ENCODE measurements around the gene RSF1. TPM values are rescaled to one million over a fixed set of nuclear protein-coding genes. Genes with fewer than 3 reads are reported as not detected.
"Not testable (repeated sequence)": the region's sequence is repeated elsewhere in the genome, so short reads cannot be mapped to it uniquely, and the experiment has no call there.

The RSF1 gene
- polyA plus RNA-seq, 1 donor (not counting 4 experiments of a cell fraction or from before 2014, with no cell fraction given) = 20.9 TPM

DNA sequence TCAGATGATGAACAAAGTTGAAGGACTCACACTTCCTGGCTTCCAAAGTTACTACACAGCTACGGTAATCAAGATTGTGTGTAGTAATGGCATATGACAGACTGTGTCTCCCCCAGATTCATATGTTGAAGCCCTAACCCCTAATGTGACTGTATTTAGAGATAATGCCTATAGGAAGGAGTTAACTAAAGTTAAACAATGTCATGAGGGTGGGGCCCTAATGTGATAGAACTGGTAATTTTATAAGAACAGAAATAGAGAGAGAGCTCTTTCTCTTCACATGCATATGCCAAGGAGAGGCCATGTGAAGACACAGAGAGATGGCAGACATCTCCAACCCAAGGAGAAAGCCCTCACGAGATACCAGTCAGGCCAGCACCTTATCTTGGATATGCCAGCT, 8.4 kb upstream of the RSF1 start:
- Histone ChIP-seq H3K79me2 (ENCODE audit: control insufficient read depth, insufficient read depth, low read length) (no peaks in the 10 kb centered on the region), H3K36me3 (ENCODE audit: control insufficient read depth in 2 of 2, extremely low read depth in 1 of 2, insufficient read depth in 2 of 2, low read length in 2 of 2) (no peaks in the 10 kb centered on the region), H3K4me3 (ENCODE audit: control insufficient read depth in 2 of 3, extremely low read depth in 1 of 3, insufficient read depth in 2 of 3, low read depth in 1 of 3, low read length in 3 of 3) (no peak overlapping the region), H3K27ac (ENCODE audit: control insufficient read depth, insufficient read depth, low read length) (no peak overlapping the region), H3K9ac (ENCODE audit: control insufficient read depth, extremely low read depth, insufficient read depth, low read length) (no peak overlapping the region), H3K9me3 (ENCODE audit: control insufficient read depth, low read depth, low read length) (no peaks in the 10 kb centered on the region), H3K9me1 (ENCODE audit: control insufficient read depth, extremely low read depth, insufficient read depth, low read length) (no peaks in the 10 kb centered on the region), H2AFZ (ENCODE audit: control insufficient read depth, low read length) (no peak overlapping the region), H3K4me1 (ENCODE audit: control insufficient read depth, extremely low read depth, insufficient read depth, low read length) (no peaks in the 10 kb centered on the region), H4K20me1 (ENCODE audit: control insufficient read depth, extremely low read depth, insufficient read depth, low read length) (no peaks in the 10 kb centered on the region), H3K4me2 (ENCODE audit: control insufficient read depth, extremely low read depth, insufficient read depth, low read depth, low read length) (no peak overlapping the region), H3K27me3 (ENCODE audit: control insufficient read depth, extremely low read depth, insufficient read depth, low read length) (no peaks in the 10 kb centered on the region)
- DNase-seq (ENCODE audit: low read depth, low spot score) = no peak
- TF ChIP-seq, protein P1, sequence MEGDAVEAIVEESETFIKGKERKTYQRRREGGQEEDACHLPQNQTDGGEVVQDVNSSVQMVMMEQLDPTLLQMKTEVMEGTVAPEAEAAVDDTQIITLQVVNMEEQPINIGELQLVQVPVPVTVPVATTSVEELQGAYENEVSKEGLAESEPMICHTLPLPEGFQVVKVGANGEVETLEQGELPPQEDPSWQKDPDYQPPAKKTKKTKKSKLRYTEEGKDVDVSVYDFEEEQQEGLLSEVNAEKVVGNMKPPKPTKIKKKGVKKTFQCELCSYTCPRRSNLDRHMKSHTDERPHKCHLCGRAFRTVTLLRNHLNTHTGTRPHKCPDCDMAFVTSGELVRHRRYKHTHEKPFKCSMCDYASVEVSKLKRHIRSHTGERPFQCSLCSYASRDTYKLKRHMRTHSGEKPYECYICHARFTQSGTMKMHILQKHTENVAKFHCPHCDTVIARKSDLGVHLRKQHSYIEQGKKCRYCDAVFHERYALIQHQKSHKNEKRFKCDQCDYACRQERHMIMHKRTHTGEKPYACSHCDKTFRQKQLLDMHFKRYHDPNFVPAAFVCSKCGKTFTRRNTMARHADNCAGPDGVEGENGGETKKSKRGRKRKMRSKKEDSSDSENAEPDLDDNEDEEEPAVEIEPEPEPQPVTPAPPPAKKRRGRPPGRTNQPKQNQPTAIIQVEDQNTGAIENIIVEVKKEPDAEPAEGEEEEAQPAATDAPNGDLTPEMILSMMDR (optimal IDR thresholded peaks at IDR 0.05 in 1 of 3, IDR thresholded peaks at IDR 0.05 in 1 of 3, conservative IDR thresholded peaks at IDR 0.05 in 1 of 3; ENCODE audit: extremely low read depth in 1 of 3, insufficient read depth in 2 of 3, low read length in 3 of 3) = no peak
- no peak for TF ChIP-seq EZH2 (IDR thresholded peaks at IDR 0.05; ENCODE audit: low read length)
- no peak for FAIRE-seq
- dilution Hi-C loops (cut with MboI; ENCODE audit: extremely low pct_ligation_motif_present, low sequenced_read_pairs) = no loop called here

DNA sequence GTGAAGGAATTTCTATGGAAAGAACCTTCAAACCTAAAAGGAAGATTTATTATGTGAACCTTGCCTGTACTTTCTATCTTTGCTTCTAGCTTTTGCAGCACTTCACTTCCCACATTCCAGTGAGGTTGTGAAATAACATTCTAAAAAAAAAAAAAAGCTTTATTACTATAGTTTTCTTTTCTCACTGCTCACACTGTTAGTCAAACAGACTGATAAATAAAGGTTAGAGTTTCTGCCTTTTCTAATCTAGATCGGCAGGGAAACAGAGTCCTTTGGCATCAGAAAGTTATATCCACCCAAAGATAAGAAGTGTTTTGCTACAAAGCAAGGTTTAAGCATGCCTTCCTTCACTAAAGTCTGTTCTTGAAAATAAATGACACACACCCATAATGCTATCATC, 3.3 kb upstream of the RSF1 start:
- DNase-seq (ENCODE audit: low read depth, low spot score) = no peak

DNA sequence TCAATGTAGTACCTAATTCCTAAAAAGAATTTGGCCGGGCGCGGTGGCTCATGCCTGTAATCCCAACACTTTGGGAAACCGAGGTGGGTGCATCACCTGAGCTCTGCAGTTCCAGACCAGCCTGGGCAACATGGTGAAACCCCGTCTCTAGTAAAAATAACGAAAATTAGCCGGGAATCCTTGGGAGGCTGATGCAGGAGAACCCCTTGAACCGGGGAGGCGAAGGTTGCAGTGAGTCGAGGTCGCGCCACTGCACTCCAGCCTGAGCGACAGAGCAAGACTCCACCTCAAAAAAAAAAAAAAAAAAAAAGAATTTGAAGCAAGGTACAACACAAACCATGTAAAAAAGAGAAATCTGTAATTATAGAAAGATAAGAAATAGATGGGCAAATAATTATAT, 1.6 kb upstream of the RSF1 start:
- H3K27me3 ChIP-seq (ENCODE audit: control insufficient read depth, extremely low read depth, insufficient read depth, low read length); FAIRE-seq; H3K36me3 ChIP-seq (ENCODE audit: control insufficient read depth in 2 of 2, extremely low read depth in 1 of 2, insufficient read depth in 2 of 2, low read length in 2 of 2); H4K20me1 ChIP-seq (ENCODE audit: control insufficient read depth, extremely low read depth, insufficient read depth, low read length); dilution Hi-C loops (cut with MboI; ENCODE audit: extremely low pct_ligation_motif_present, low sequenced_read_pairs); H3K9me3 ChIP-seq (ENCODE audit: control insufficient read depth, low read depth, low read length); DNase-seq (ENCODE audit: low read depth, low spot score); H3K9me1 ChIP-seq (ENCODE audit: control insufficient read depth, extremely low read depth, insufficient read depth, low read length); H3K27ac ChIP-seq (ENCODE audit: control insufficient read depth, insufficient read depth, low read length): not testable (repeated sequence)
- peaks cover 30% of the 10 kb centered on the region for H3K79me2 ChIP-seq (ENCODE audit: control insufficient read depth, insufficient read depth, low read length)
- H3K4me1 ChIP-seq (ENCODE audit: control insufficient read depth, extremely low read depth, insufficient read depth, low read length) = peaks cover 11% of the 10 kb centered on the region
- H3K4me3 ChIP-seq (ENCODE audit: control insufficient read depth in 2 of 3, extremely low read depth in 1 of 3, insufficient read depth in 2 of 3, low read depth in 1 of 3, low read length in 3 of 3) = peak overlapping the region; percentile 89 to 100 (median 97)
- peak overlapping the region; percentile 18 for H2AFZ ChIP-seq (ENCODE audit: control insufficient read depth, low read length)
- H3K9ac ChIP-seq (ENCODE audit: control insufficient read depth, extremely low read depth, insufficient read depth, low read length) = peak overlapping the region; percentile 19
- H3K4me2 ChIP-seq (ENCODE audit: control insufficient read depth, extremely low read depth, insufficient read depth, low read depth, low read length) = peak overlapping the region; percentile 98

More for the DNA sequence above, 3.3 kb upstream of the RSF1 start:
- Histone ChIP-seq H3K9me3 (ENCODE audit: control insufficient read depth, low read depth, low read length) (no peaks in the 10 kb centered on the region), H3K27me3 (ENCODE audit: control insufficient read depth, extremely low read depth, insufficient read depth, low read length) (no peaks in the 10 kb centered on the region), H3K4me1 (ENCODE audit: control insufficient read depth, extremely low read depth, insufficient read depth, low read length) (peaks cover 11% of the 10 kb centered on the region), H3K4me2 (ENCODE audit: control insufficient read depth, extremely low read depth, insufficient read depth, low read depth, low read length) (no peak overlapping the region), H3K27ac (ENCODE audit: control insufficient read depth, insufficient read depth, low read length) (no peak overlapping the region), H3K4me3 (ENCODE audit: control insufficient read depth in 2 of 3, extremely low read depth in 1 of 3, insufficient read depth in 2 of 3, low read depth in 1 of 3, low read length in 3 of 3) (no peak overlapping the region), H3K9me1 (ENCODE audit: control insufficient read depth, extremely low read depth, insufficient read depth, low read length) (no peaks in the 10 kb centered on the region), H4K20me1 (ENCODE audit: control insufficient read depth, extremely low read depth, insufficient read depth, low read length) (no peaks in the 10 kb centered on the region), H3K36me3 (ENCODE audit: control insufficient read depth in 2 of 2, extremely low read depth in 1 of 2, insufficient read depth in 2 of 2, low read length in 2 of 2) (no peaks in the 10 kb centered on the region), H2AFZ (ENCODE audit: control insufficient read depth, low read length) (peak overlapping the region; percentile 23), H3K9ac (ENCODE audit: control insufficient read depth, extremely low read depth, insufficient read depth, low read length) (no peak overlapping the region), H3K79me2 (ENCODE audit: control insufficient read depth, insufficient read depth, low read length) (peaks cover 14% of the 10 kb centered on the region)
- dilution Hi-C loops (cut with MboI; ENCODE audit: extremely low pct_ligation_motif_present, low sequenced_read_pairs) = no loop called here
- no peak for TF ChIP-seq EZH2 (IDR thresholded peaks at IDR 0.05; ENCODE audit: low read length)
- TF ChIP-seq, protein P1 (optimal IDR thresholded peaks at IDR 0.05 in 1 of 3, IDR thresholded peaks at IDR 0.05 in 1 of 3, conservative IDR thresholded peaks at IDR 0.05 in 1 of 3; ENCODE audit: extremely low read depth in 1 of 3, insufficient read depth in 2 of 3, low read length in 3 of 3) = no peak
- FAIRE-seq = no peak
